GM23338 (cell line): ENCODE data around the gene CPSF7. TPM values are rescaled to one million over a fixed set of nuclear protein-coding genes. Genes with fewer than 3 reads are reported as not detected.

ENCODE experiments used
- ATAC-seq: fragments of 200-7000 bp; cut with Tn5 transposase; 3 replicates; pipeline ENCODE4 v1.9.1; 2020
- DNase-seq: peaks from one replicate; pipeline ENCODE4 v3.0.0-alpha.2; 2015; ENCODE audit warnings: low spot score
- H2AFZ ChIP-seq: fragments of 200-600 bp; sonication (generic); 2 replicates; pipeline ENCODE4 v1.8.0; 2016; ENCODE audit warnings: antibody characterized with exemption, mild to moderate bottlenecking, moderate library complexity
- H3F3A ChIP-seq: fragments of 200-600 bp; sonication (generic); replicated peaks from 2 replicates; pipeline ENCODE4 v1.8.0; 2017; ENCODE audit warnings: antibody characterized with exemption, mixed run types, low read depth
- H3K27ac ChIP-seq: fragments of 200-600 bp; sonication (generic); 2 replicates; pipeline ENCODE4 v1.6.1; 2016; ENCODE audit warnings: low read depth
- H3K27me3 ChIP-seq: fragments of 200-600 bp; sonication (generic); 2 replicates; pipeline ENCODE4 v1.8.0; 2016; ENCODE audit warnings: mild to moderate bottlenecking, mixed run types, moderate library complexity; ENCODE audit not compliant: insufficient read depth
- H3K36me3 ChIP-seq: fragments of 200-600 bp; sonication (generic); 2 replicates; pipeline ENCODE4 v1.8.0; 2016; ENCODE audit warnings: mild to moderate bottlenecking; ENCODE audit not compliant: insufficient read depth
- H3K4me1 ChIP-seq: fragments of 200-600 bp; sonication (generic); 2 replicates; pipeline ENCODE4 v1.8.0; 2016; ENCODE audit warnings: mild to moderate bottlenecking, moderate library complexity; ENCODE audit not compliant: insufficient read depth
- H3K4me2 ChIP-seq: fragments of 200-600 bp; sonication (generic); 2 replicates; pipeline ENCODE4 v1.7.1; 2017; ENCODE audit warnings: mixed run types
- H3K4me3 ChIP-seq: fragments of 200-600 bp; sonication (generic); 2 replicates; pipeline ENCODE4 v1.6.1; 2016; ENCODE audit warnings: mixed run types
- H3K79me2 ChIP-seq: fragments of 200-600 bp; sonication (generic); replicated peaks from 2 replicates; pipeline ENCODE4 v1.8.0; 2017; ENCODE audit warnings: mild to moderate bottlenecking; ENCODE audit not compliant: insufficient read depth
- H3K9me2 ChIP-seq: fragments of 200-600 bp; sonication (generic); 2 replicates; pipeline ENCODE4 v1.8.0; 2017; ENCODE audit not compliant: insufficient read depth
- H4K20me1 ChIP-seq: fragments of 200-600 bp; sonication (generic); replicated peaks from 2 replicates; pipeline ENCODE4 v1.8.0; 2017; ENCODE audit warnings: mild to moderate bottlenecking; ENCODE audit not compliant: insufficient read depth
- H3K27ac Mint-ChIP-seq: 2 replicates; pipeline ENCODE4 v1.8.0; 2020; ENCODE audit warnings: inconsistent platforms, mild to moderate bottlenecking, moderate library complexity, mixed read lengths
- H3K27me3 Mint-ChIP-seq: 3 replicates; pipeline ENCODE4 v1.8.0; 2022; ENCODE audit warnings: low read depth, mild to moderate bottlenecking, moderate library complexity, mixed read lengths, inconsistent platforms; ENCODE audit not compliant: insufficient read depth, poor library complexity
- H3K36me3 Mint-ChIP-seq: 3 replicates; pipeline ENCODE4 v1.8.0; 2021; ENCODE audit warnings: low read depth, mild to moderate bottlenecking, inconsistent platforms, moderate library complexity, mixed read lengths
- H3K4me1 Mint-ChIP-seq: 3 replicates; pipeline ENCODE4 v1.8.0; 2020; ENCODE audit warnings: mild to moderate bottlenecking, inconsistent platforms, mixed read lengths
- H3K4me3 Mint-ChIP-seq: 3 replicates; pipeline ENCODE4 v1.8.0; 2021; ENCODE audit warnings: moderate library complexity, mild to moderate bottlenecking, inconsistent platforms, mixed read lengths
- H3K9me3 Mint-ChIP-seq: 3 replicates; pipeline ENCODE4 v1.8.0; 2020; ENCODE audit warnings: moderate library complexity, mild to moderate bottlenecking, inconsistent platforms, mixed read lengths
- CTCF ChIP-seq, 2 experiments: fragments of 200-600 bp in 1 of 2; sonication (generic) in 1 of 2; conservative IDR thresholded peaks; 2 replicates each; pipeline versions ENCODE4 v1.5.1 to v1.6.1; 2016 to 2017; ENCODE audit warnings: antibody characterized with exemption in 2 of 2, low read depth in 2 of 2, mild to moderate bottlenecking in 2 of 2, moderate library complexity in 1 of 2
- ETS1 ChIP-seq: IDR thresholded peaks from 2 replicates; pipeline ENCODE4 v1.6.1; 2016; ENCODE audit warnings: antibody characterized with exemption
- JUNB ChIP-seq: IDR thresholded peaks from one replicate; pipeline ENCODE4 v1.6.1; 2016; ENCODE audit warnings: antibody characterized with exemption; ENCODE audit not compliant: unreplicated experiment
- POLR2AphosphoS5 ChIP-seq: IDR thresholded peaks from 2 replicates; pipeline ENCODE4 v1.6.1; 2016; ENCODE audit warnings: antibody characterized with exemption, low read depth
- REST ChIP-seq: IDR thresholded peaks from one replicate; pipeline ENCODE4 v1.6.1; 2018; ENCODE audit warnings: antibody characterized with exemption; ENCODE audit not compliant: unreplicated experiment
- ZNF462 ChIP-seq: fragments of 250-450 bp; sonication (Bioruptor Pico); IDR thresholded peaks from 2 replicates; pipeline ENCODE4 v1.5.0; 2020; ENCODE audit warnings: mild to moderate bottlenecking, moderate library complexity
- polyA plus RNA-seq: library from polyadenylated mRNA; unstranded; fragments of >200 nt; fragmentation: Nextera tagmentation; extraction: Ambion mirVana; gene quantifications from 2 replicates; pipeline ENCODE4 v1.2.1, GENCODE V29; 2016
- total RNA-seq: library from RNA; depleted of rRNA; stranded (reverse); fragments of >200 nt; shearing (Covaris generic); gene quantifications from 2 replicates; pipeline ENCODE4 v1.2.3, GENCODE V29; 2014

CPSF7 gene
- total and polyA plus RNA-seq, 2 experiments from 2014 or later, result 27.4 to 60.6 TPM

- H3K4me3 Mint-ChIP-seq, result no peak overlapping the region
- Histone ChIP-seq H3K4me3 (no peak overlapping the region), H4K20me1 (0 out of 2 replicates have a peak, but pooled peaks cover 4% of the 10 kb centered on the region), H3K4me2 (no peak overlapping the region), H3K9me2 (no peaks in the 10 kb centered on the region), H3F3A (no peaks in the 10 kb centered on the region; the same call in 1 of the 2 replicates), H3K79me2 (peaks cover 16% of the 10 kb centered on the region), H3K4me1 (peaks cover 7% of the 10 kb centered on the region), H3K27me3 (no peaks in the 10 kb centered on the region), H3K36me3 (no peaks in the 10 kb centered on the region), H3K27ac (no peak overlapping the region), H2AFZ (no peak overlapping the region)
- H3K9me3 Mint-ChIP-seq, result no peaks in the 10 kb centered on the region
- ATAC-seq (no peak), DNase-seq (no peak)
- TF ChIP-seq JUNB (no peak), ZNF462 (CRISPR knock-in tag) (no peak), ETS1 (no peak), POLR2AphosphoS5 (no peak), REST (no peak), CTCF (conservative IDR thresholded peaks at IDR 0.05; ENCODE audit: low read depth in 2 of 2) (no peak)
- peaks cover 9% of the 10 kb centered on the region for H3K4me1 Mint-ChIP-seq
- H3K27me3 Mint-ChIP-seq, result no peaks in the 10 kb centered on the region
- no peak overlapping the region for H3K27ac Mint-ChIP-seq
- H3K36me3 Mint-ChIP-seq, result peaks cover 11% of the 10 kb centered on the region
Measured at GRCh38 chr11:61356706-61357105, 73.1 kb downstream of the CPSF7 start.
